LNCAP (cell line): Measurements from ENCODE around the gene ELAVL2.

Experiments
- TF ChIP-seq, protein P1 (sequence below): fragments of 450-650 bp; IDR thresholded peaks from 2 replicates; pipeline ENCODE4 v1.5.1; 2017; ENCODE audit warnings: mild to moderate bottlenecking

Gene ELAVL2

GRCh38 chr9:23663536-23663935 lies 162.5 kb downstream of the ELAVL2 start:
- TF ChIP-seq, protein P1, sequence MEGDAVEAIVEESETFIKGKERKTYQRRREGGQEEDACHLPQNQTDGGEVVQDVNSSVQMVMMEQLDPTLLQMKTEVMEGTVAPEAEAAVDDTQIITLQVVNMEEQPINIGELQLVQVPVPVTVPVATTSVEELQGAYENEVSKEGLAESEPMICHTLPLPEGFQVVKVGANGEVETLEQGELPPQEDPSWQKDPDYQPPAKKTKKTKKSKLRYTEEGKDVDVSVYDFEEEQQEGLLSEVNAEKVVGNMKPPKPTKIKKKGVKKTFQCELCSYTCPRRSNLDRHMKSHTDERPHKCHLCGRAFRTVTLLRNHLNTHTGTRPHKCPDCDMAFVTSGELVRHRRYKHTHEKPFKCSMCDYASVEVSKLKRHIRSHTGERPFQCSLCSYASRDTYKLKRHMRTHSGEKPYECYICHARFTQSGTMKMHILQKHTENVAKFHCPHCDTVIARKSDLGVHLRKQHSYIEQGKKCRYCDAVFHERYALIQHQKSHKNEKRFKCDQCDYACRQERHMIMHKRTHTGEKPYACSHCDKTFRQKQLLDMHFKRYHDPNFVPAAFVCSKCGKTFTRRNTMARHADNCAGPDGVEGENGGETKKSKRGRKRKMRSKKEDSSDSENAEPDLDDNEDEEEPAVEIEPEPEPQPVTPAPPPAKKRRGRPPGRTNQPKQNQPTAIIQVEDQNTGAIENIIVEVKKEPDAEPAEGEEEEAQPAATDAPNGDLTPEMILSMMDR, result no peak

DNA sequence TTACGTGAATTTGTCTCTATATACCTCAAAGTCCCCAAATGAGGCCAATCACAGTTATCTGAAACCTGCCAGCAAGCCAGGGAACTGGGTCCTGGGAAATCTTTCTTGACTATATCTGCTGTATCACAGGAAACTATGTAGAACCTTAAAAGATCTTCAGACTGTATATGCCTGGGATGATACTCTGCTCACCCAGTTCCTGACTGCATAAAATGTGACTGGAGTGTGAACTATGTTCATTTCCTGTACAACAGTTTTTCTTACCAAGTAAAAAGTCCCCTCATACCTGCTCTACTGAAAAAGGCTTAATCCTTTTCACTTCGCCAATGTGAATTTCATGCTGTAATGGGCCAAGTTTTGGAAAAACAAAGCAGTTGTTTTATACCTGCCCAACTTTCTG lies 162.9 kb downstream of the ELAVL2 start:
- TF ChIP-seq, protein P1, result no peak

- TF ChIP-seq, protein P1, result no peak
Measured at GRCh38 chr9:23662320-23662719, 163.7 kb downstream of the ELAVL2 start.

GRCh38 chr9:23659346-23660006 lies 166.6 kb downstream of the ELAVL2 start:
- TF ChIP-seq, protein P1, result no peak

DNA sequence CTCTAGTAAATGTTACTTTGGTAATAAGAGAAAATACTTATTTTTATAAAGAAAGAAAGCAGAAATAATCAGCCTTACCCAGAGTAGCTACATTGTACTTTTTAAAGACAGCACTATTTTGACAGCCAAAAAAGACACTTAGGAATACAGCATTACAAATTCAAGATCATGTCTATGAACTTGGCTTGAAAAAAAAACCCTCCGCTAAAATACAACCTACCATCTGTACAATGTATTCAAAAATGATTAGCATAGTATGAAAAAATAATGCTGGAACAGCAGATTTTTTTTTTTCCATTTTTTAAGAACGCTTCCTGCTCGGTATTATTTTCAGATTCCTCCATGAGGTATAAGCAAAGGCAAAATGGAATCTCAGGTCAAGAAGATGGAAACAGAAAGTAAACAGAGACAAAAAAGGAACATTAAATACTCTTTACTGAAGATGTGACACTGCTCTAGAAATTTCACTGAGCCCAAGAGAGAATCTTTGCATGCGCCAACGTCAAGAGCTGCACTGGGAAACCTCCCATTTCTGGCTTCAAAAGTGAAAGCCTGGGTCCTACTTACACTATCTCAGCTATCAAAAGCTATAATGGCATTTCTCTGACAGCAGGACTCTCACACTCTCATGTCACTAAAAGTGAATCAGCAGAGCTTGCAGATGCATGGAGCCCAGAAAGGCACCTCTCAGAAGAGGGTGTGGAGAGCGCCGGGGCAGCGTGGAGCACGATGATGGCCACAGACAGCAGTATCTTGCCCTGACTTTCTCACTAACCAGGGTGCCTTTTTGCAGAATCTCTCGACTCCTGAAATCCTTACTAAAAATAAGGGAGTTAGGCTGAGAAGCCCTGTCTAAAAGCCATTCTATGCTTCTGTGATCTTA lies 167.4 kb downstream of the ELAVL2 start:
- TF ChIP-seq, protein P1, result no peak

- TF ChIP-seq, protein P1, result no peak
Measured at GRCh38 chr9:23651051-23651450, 175.0 kb downstream of the ELAVL2 start.

GRCh38 chr9:23648651-23649050 lies 177.4 kb downstream of the ELAVL2 start:
- TF ChIP-seq, protein P1, result no peak
